ENCODE results near the gene TBXAS1.

Gene TBXAS1

DNA sequence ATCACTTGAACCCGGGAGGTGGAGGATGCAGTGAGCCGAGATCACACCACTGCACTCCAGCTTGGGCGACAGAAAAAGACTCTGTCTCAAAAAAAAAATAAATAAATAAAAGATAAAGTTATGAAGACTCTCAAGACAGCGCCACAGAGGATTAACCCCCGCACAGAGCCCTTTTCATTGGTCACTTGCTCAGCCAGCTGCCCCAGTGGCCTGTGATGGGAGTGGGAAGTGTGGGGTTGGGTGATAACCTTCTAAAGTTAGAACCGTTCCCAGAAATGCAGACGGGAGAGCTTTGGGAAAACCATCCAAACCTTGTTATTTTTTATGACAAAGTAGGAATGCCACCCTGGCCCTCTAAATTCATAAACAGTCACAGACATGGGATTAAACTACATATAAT, 176.3 kb downstream of the TBXAS1 start:
- Histone ChIP-seq H2AFZ (ENCODE audit: low read length) (no peak overlapping the region), H3K36me3 (ENCODE audit: insufficient read depth, low read length) (no peaks in the 10 kb centered on the region), H3K9me3 (ENCODE audit: insufficient read depth, low read depth, low read length) (no peaks in the 10 kb centered on the region), H3K27me3 (ENCODE audit: insufficient read depth, low read length, poor library complexity, severe bottlenecking) (no peaks in the 10 kb centered on the region), H3K4me1 (ENCODE audit: insufficient read depth, low read length, poor library complexity, severe bottlenecking) (no peaks in the 10 kb centered on the region), H3K9me2 (replicated peaks; ENCODE audit: low read depth, low read length) (no peaks in the 10 kb centered on the region), H3K79me2 (ENCODE audit: insufficient read depth, low read length) (no peaks in the 10 kb centered on the region), H3F3A (ENCODE audit: low read depth) (no peaks in the 10 kb centered on the region), H3K4me2 (ENCODE audit: low read depth, low read length, poor library complexity, severe bottlenecking) (no peak overlapping the region), H3K4me3 (ENCODE audit: low read length, poor library complexity, severe bottlenecking) (no peak overlapping the region), H3K9ac (ENCODE audit: low read depth, low read length, poor library complexity, severe bottlenecking) (no peak overlapping the region), H4K20me1 (ENCODE audit: insufficient read depth, low read length, poor library complexity, severe bottlenecking) (no peaks in the 10 kb centered on the region)
- TF ChIP-seq, protein P1, sequence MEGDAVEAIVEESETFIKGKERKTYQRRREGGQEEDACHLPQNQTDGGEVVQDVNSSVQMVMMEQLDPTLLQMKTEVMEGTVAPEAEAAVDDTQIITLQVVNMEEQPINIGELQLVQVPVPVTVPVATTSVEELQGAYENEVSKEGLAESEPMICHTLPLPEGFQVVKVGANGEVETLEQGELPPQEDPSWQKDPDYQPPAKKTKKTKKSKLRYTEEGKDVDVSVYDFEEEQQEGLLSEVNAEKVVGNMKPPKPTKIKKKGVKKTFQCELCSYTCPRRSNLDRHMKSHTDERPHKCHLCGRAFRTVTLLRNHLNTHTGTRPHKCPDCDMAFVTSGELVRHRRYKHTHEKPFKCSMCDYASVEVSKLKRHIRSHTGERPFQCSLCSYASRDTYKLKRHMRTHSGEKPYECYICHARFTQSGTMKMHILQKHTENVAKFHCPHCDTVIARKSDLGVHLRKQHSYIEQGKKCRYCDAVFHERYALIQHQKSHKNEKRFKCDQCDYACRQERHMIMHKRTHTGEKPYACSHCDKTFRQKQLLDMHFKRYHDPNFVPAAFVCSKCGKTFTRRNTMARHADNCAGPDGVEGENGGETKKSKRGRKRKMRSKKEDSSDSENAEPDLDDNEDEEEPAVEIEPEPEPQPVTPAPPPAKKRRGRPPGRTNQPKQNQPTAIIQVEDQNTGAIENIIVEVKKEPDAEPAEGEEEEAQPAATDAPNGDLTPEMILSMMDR (conservative IDR thresholded peaks at IDR 0.05; ENCODE audit: low read length), result no peak
- TF ChIP-seq EZH2phosphoT487 (IDR thresholded peaks at IDR 0.05; ENCODE audit: borderline replicate concordance), result no peak

DNA sequence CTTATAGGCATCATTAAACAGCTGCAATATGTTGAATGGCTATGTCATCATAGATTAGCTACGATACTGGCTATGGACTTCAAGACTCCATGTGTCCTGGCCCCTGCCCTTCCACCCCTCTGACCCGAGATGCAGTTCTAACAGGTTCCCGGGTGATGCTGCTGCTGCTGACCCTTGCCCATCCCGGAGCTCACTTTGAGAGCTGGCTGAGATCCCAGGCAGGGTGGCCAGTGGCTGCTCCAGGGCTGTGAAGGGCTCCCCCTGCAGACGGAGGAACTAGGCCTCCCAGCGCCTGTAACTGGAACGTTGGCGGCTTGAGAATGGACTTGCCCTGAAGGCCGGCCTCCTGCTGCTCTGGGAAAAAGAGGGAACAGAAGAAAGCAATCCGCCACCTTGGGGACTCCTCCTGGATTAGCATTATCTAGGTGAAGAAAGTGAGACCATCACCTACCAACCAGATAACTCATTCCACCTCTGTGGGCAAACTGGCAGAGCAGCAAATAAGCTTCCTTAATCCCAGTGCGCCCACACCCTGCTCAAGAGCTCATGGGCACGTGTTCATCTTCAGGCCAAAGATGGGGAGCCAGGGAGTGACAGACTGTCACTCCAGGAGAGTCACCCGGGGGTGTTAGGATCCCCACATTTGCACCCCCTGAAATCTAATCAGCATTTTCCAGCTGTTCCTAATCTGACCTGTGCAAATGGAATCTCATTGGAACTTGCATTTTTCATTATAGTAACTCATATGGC, 176.9 kb downstream of the TBXAS1 start:
- Histone ChIP-seq H3K9ac (ENCODE audit: low read depth, low read length, poor library complexity, severe bottlenecking) (no peak overlapping the region), H3F3A (ENCODE audit: low read depth) (no peaks in the 10 kb centered on the region), H2AFZ (ENCODE audit: low read length) (no peak overlapping the region), H3K4me2 (ENCODE audit: low read depth, low read length, poor library complexity, severe bottlenecking) (no peak overlapping the region), H3K36me3 (ENCODE audit: insufficient read depth, low read length) (no peaks in the 10 kb centered on the region), H4K20me1 (ENCODE audit: insufficient read depth, low read length, poor library complexity, severe bottlenecking) (no peaks in the 10 kb centered on the region), H3K9me2 (replicated peaks; ENCODE audit: low read depth, low read length) (no peaks in the 10 kb centered on the region), H3K4me1 (ENCODE audit: insufficient read depth, low read length, poor library complexity, severe bottlenecking) (no peaks in the 10 kb centered on the region), H3K9me3 (ENCODE audit: insufficient read depth, low read depth, low read length) (no peaks in the 10 kb centered on the region), H3K79me2 (ENCODE audit: insufficient read depth, low read length) (no peaks in the 10 kb centered on the region), H3K27me3 (ENCODE audit: insufficient read depth, low read length, poor library complexity, severe bottlenecking) (no peaks in the 10 kb centered on the region), H3K4me3 (ENCODE audit: low read length, poor library complexity, severe bottlenecking) (no peak overlapping the region)
- TF ChIP-seq, protein P1 (conservative IDR thresholded peaks at IDR 0.05; ENCODE audit: low read length), result peak; percentile 42
- TF ChIP-seq EZH2phosphoT487 (IDR thresholded peaks at IDR 0.05; ENCODE audit: borderline replicate concordance), result no peak

DNA sequence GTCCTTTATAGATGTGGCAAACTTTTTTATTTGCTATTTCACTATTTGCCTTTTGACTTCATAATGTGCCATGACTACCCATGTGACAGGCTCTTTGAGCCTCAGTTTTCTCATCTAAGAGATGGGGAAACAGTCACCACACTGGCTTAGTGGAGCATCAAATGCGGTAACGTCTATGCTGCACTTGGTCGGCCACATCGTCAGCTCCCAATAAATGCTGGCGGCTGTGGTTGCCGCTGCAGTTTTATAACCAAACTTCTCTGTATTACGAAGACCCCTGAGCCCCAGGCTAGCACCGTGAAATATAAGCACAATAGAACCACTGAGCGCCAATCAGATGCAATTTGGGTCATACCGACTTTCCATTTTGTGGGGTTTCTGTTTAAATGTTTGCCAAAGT, 177.5 kb downstream of the TBXAS1 start:
- Histone ChIP-seq H3K9ac (ENCODE audit: low read depth, low read length, poor library complexity, severe bottlenecking) (no peak overlapping the region), H3K36me3 (ENCODE audit: insufficient read depth, low read length) (no peaks in the 10 kb centered on the region), H3K9me2 (replicated peaks; ENCODE audit: low read depth, low read length) (no peaks in the 10 kb centered on the region), H3K4me1 (ENCODE audit: insufficient read depth, low read length, poor library complexity, severe bottlenecking) (no peaks in the 10 kb centered on the region), H3K4me3 (ENCODE audit: low read length, poor library complexity, severe bottlenecking) (no peak overlapping the region), H3K79me2 (ENCODE audit: insufficient read depth, low read length) (no peaks in the 10 kb centered on the region), H3F3A (ENCODE audit: low read depth) (no peaks in the 10 kb centered on the region), H3K27me3 (ENCODE audit: insufficient read depth, low read length, poor library complexity, severe bottlenecking) (no peaks in the 10 kb centered on the region), H3K4me2 (ENCODE audit: low read depth, low read length, poor library complexity, severe bottlenecking) (no peak overlapping the region), H2AFZ (ENCODE audit: low read length) (no peak overlapping the region), H3K9me3 (ENCODE audit: insufficient read depth, low read depth, low read length) (no peaks in the 10 kb centered on the region), H4K20me1 (ENCODE audit: insufficient read depth, low read length, poor library complexity, severe bottlenecking) (no peaks in the 10 kb centered on the region)
- no peak for TF ChIP-seq EZH2phosphoT487 (IDR thresholded peaks at IDR 0.05; ENCODE audit: borderline replicate concordance)
- TF ChIP-seq, protein P1 (conservative IDR thresholded peaks at IDR 0.05; ENCODE audit: low read length), result no peak

Data from Loucy (cell line).